ENCODE measurements around the gene TMEM204.
"Not testable (repeated sequence)": the region's sequence is repeated elsewhere in the genome, so short reads cannot be mapped to it uniquely, and the experiment has no call there.

TMEM204 gene

GRCh38 chr16:1590366-1590765 lies 56.9 kb downstream of the TMEM204 start:
- no peak for TF ChIP-seq CTCF (IDR thresholded peaks at IDR 0.05)
- TF ChIP-seq ZFX (IDR thresholded peaks at IDR 0.05; ENCODE audit: borderline replicate concordance) = no peak
- H3K27ac ChIP-seq = no peak overlapping the region

- TF ChIP-seq CTCF (IDR thresholded peaks at IDR 0.05) (no peak), ZFX (IDR thresholded peaks at IDR 0.05; ENCODE audit: borderline replicate concordance) (no peak)
- no peak overlapping the region for H3K27ac ChIP-seq
These were observed 57.7 kb downstream of the TMEM204 start for GRCh38 chr16:1590930-1591705.

GRCh38 chr16:1592446-1592845 lies 59.0 kb downstream of the TMEM204 start:
- H3K27ac ChIP-seq = no peak overlapping the region
- TF ChIP-seq ZFX (IDR thresholded peaks at IDR 0.05; ENCODE audit: borderline replicate concordance) = no peak
- TF ChIP-seq CTCF (IDR thresholded peaks at IDR 0.05) = no peak

GRCh38 chr16:1595511-1595910 lies 62.0 kb downstream of the TMEM204 start:
- H3K27ac ChIP-seq = not testable (repeated sequence)

- TF ChIP-seq CTCF (IDR thresholded peaks at IDR 0.05) (no peak), ZFX (IDR thresholded peaks at IDR 0.05; ENCODE audit: borderline replicate concordance) (no peak)
- H3K27ac ChIP-seq = no peak overlapping the region
These were observed 63.0 kb downstream of the TMEM204 start for GRCh38 chr16:1596516-1596915.

GRCh38 chr16:1597154-1597553 lies 63.7 kb downstream of the TMEM204 start:
- TF ChIP-seq CTCF (IDR thresholded peaks at IDR 0.05) = no peak
- no peak for TF ChIP-seq ZFX (IDR thresholded peaks at IDR 0.05; ENCODE audit: borderline replicate concordance)
- H3K27ac ChIP-seq = no peak overlapping the region

GRCh38 chr16:1601031-1601430 lies 67.6 kb downstream of the TMEM204 start:
- no peak overlapping the region for H3K27ac ChIP-seq
- no peak for TF ChIP-seq ZFX (IDR thresholded peaks at IDR 0.05; ENCODE audit: borderline replicate concordance)
- TF ChIP-seq CTCF (IDR thresholded peaks at IDR 0.05) = no peak

GRCh38 chr16:1601489-1601888 lies 68.0 kb downstream of the TMEM204 start:
- H3K27ac ChIP-seq = no peak overlapping the region
- no peak for TF ChIP-seq ZFX (IDR thresholded peaks at IDR 0.05; ENCODE audit: borderline replicate concordance)
- no peak for TF ChIP-seq CTCF (IDR thresholded peaks at IDR 0.05)

Data from 22Rv1 (cell line).